ENCODE measurements around the gene GPN1.

GRCh38 chr2:27634291-27634690, 5.4 kb downstream of the GPN1 start:
- TF ChIP-seq CTCF (IDR thresholded peaks at IDR 0.05): no peak
- TF ChIP-seq POLR2A (IDR thresholded peaks at IDR 0.05): no peak
